B cell (primary cell): ENCODE data around the gene PLAAT4. TPM values are rescaled to one million over a fixed set of nuclear protein-coding genes. Genes with fewer than 3 reads are reported as not detected.

Experiments
- ATAC-seq: fragments of 200-7000 bp; cut with Tn5 transposase; one replicate; pipeline ENCODE4 v1.10.0; 2021; ENCODE audit warnings: low read depth, mild to moderate bottlenecking, moderate number of reproducible peaks, moderate library complexity
- CTCF ChIA-PET: fragments of 350-600 bp; sonication (Branson Sonifier 250); formaldehyde crosslinking; loops from one replicate; lab custom pipeline; 2021; ENCODE audit warnings: antibody characterized with exemption, inconsistent platforms; lab: Charles Lee
- POLR2A ChIA-PET: fragments of 350-600 bp; sonication (Branson Sonifier 250); formaldehyde crosslinking; loops from one replicate; lab custom pipeline; 2021; ENCODE audit warnings: antibody characterized with exemption; lab: Charles Lee
- DNase-seq: peaks from one replicate; pipeline ENCODE4 v3.0.0; 2013
- H2AFZ ChIP-seq: 2 replicates; pipeline ENCODE4 v1.6.1; 2012; ENCODE audit warnings: mild to moderate bottlenecking, low read depth, low read length; ENCODE audit not compliant: insufficient read depth, poor library complexity, severe bottlenecking
- H3K27ac ChIP-seq, 2 donors: 1 replicate in 1 of 2; 2 replicates in 1 of 2; pipeline ENCODE4 v1.5.1; 2012 to 2013; ENCODE audit warnings: low read length in 2 of 2, mild to moderate bottlenecking in 2 of 2, moderate library complexity in 1 of 2
- H3K27me3 ChIP-seq, 4 experiments: fragments of 200-600 bp in 1 of 4; sonication (generic) in 1 of 4; replicated peaks in 1 of 4; 1 replicate in 2 of 4; 2 replicates in 2 of 4; pipeline versions ENCODE4 v1.6.1 to v1.7.0; 2013 to 2016; ENCODE audit warnings: low read length in 3 of 4, mild to moderate bottlenecking in 2 of 4, mixed read lengths in 1 of 4, moderate library complexity in 1 of 4; ENCODE audit not compliant: insufficient read depth in 4 of 4, control insufficient read depth in 3 of 4; ENCODE audit errors: control extremely low read depth in 1 of 4
- H3K36me3 ChIP-seq, 2 experiments: replicated peaks in 1 of 2; 1 replicate in 1 of 2; 2 replicates in 1 of 2; pipeline versions ENCODE4 v1.6.1 to v1.7.1; 2013; ENCODE audit warnings: low read length in 1 of 2; ENCODE audit not compliant: insufficient read depth in 2 of 2, control insufficient read depth in 1 of 2; ENCODE audit errors: control extremely low read depth in 1 of 2, extremely low read depth in 1 of 2
- H3K4me1 ChIP-seq, 2 donors: fragments of 200-600 bp in 1 of 2; sonication (generic) in 1 of 2; 1 replicate in 1 of 2; 2 replicates in 1 of 2; pipeline versions ENCODE4 v1.5.1 to v1.6.1; 2013 to 2017; ENCODE audit warnings: low read length in 2 of 2; ENCODE audit not compliant: control insufficient read depth in 2 of 2, insufficient read depth in 2 of 2
- H3K4me2 ChIP-seq: replicated peaks from 2 replicates; pipeline ENCODE3; 2012; ENCODE audit warnings: mild to moderate bottlenecking, low read depth, low read length; ENCODE audit not compliant: poor library complexity, severe bottlenecking
- H3K4me3 ChIP-seq, 5 experiments: fragments of 200-600 bp in 1 of 5; sonication (generic) in 1 of 5; 1 replicate in 3 of 5; 2 replicates in 2 of 5; pipeline versions ENCODE4 v1.5.1 to v1.7.0; 2011 to 2016; ENCODE audit warnings: low read length in 4 of 5, mild to moderate bottlenecking in 4 of 5, low read depth in 2 of 5, control low read depth in 1 of 5, moderate library complexity in 1 of 5; ENCODE audit not compliant: insufficient read depth in 1 of 5; ENCODE audit errors: control extremely low read depth in 1 of 5, extremely low read depth in 1 of 5
- H3K79me2 ChIP-seq: fragments of 200-600 bp; sonication (generic); one replicate; pipeline ENCODE4 v1.6.0; 2016; ENCODE audit warnings: low read length; ENCODE audit not compliant: control insufficient read depth, insufficient read depth
- H3K9ac ChIP-seq: fragments of 200-600 bp; sonication (generic); 2 replicates; pipeline ENCODE4 v1.6.1; 2017; ENCODE audit warnings: mild to moderate bottlenecking, low read length, moderate library complexity
- H3K9me3 ChIP-seq, 3 donors: one replicate each; pipeline versions ENCODE4 v1.6.1 to v1.7.1; 2013; ENCODE audit warnings: low read length in 2 of 3; ENCODE audit not compliant: control insufficient read depth in 2 of 3, insufficient read depth in 1 of 3; ENCODE audit errors: control extremely low read depth in 1 of 3
- H4K20me1 ChIP-seq: 2 replicates; pipeline ENCODE4 v1.6.0; 2012; ENCODE audit warnings: mild to moderate bottlenecking, low read length; ENCODE audit not compliant: insufficient read depth, control insufficient read depth, poor library complexity, severe bottlenecking
- H3K27ac Mint-ChIP-seq: one replicate; pipeline ENCODE4 v1.8.0; 2021; ENCODE audit warnings: mixed read lengths
- H3K27me3 Mint-ChIP-seq: one replicate; pipeline ENCODE4 v1.8.0; 2021; ENCODE audit warnings: mixed read lengths
- H3K4me1 Mint-ChIP-seq: one replicate; pipeline ENCODE4 v1.8.0; 2021; ENCODE audit warnings: mixed read lengths
- H3K4me3 Mint-ChIP-seq: one replicate; pipeline ENCODE4 v1.8.0; 2021; ENCODE audit warnings: mixed read lengths
- H3K9me3 Mint-ChIP-seq: one replicate; pipeline ENCODE4 v1.8.0; 2022; ENCODE audit warnings: mixed read lengths; ENCODE audit not compliant: insufficient read depth
- EZH2 ChIP-seq: IDR thresholded peaks from 2 replicates; pipeline ENCODE4 v1.6.1; 2012; ENCODE audit warnings: borderline replicate concordance, low read depth, mild to moderate bottlenecking, moderate library complexity, low read length; ENCODE audit not compliant: insufficient read depth, poor library complexity, severe bottlenecking
- WGBS: methylation state at CpG from one replicate; pipeline ENCODE4 v1.1.5; 2013; ENCODE audit warnings: missing lambda C conversion rate; ENCODE audit not compliant: insufficient coverage; 5-methylcytosine and 5-hydroxymethylcytosine counted together
- intact Hi-C: fragments of 100-400 bp; cut with micrococcal nuclease; formaldehyde crosslinking; loops from one replicate; pipeline ENCODE4 v1.10.0; 2022
- polyA plus RNA-seq: library from polyadenylated mRNA; depleted of rRNA; stranded (reverse); fragments of >200 nt; gene quantifications from 2 replicates; pipeline ENCODE4 v1.2.3, GENCODE V29; 2012
- total RNA-seq, 2 donors: library from RNA; stranded (reverse); fragments of 120-200 nt in 1 of 2; gene quantifications; 1 replicate in 1 of 2; 2 replicates in 1 of 2; pipeline versions ENCODE4 v1.2.3 to v1.2.4, GENCODE V29; 2013 to 2022
- TF ChIP-seq, protein P1 (sequence below): fragments of 200-600 bp; IDR thresholded peaks from one replicate; pipeline ENCODE4 v1.8.0; 2022; ENCODE audit warnings: antibody characterized with exemption, mild to moderate bottlenecking

Gene PLAAT4
- total and polyA plus RNA-seq, 2 donors (not counting 1 experiment from before 2014, with no cell fraction given), result 13.1 to 35.0 TPM

DNA sequence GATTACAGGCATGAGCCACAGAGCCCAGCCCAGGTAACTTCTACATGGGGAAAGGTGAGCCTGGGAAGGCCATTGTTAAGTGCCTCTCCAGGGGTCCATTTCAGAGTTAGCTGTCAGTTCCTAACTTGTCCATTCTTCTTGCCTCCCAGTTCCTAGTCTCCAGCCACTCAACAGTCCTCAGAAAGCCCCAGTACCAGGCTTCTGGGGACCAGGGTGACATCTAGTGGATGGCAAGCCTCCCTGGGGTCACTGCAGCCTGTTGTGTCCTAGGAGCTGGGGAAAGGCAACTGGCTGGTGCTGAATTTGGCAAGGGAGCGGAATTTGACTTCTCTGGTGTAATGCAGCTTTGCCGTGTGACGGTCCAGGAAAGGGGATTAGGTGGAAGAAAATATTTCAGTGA, 28.6 kb upstream of the PLAAT4 start:
- H3K4me3 ChIP-seq, result no peak overlapping the region
- no peaks in the 10 kb centered on the region for H3K9me3 ChIP-seq
- POLR2A ChIA-PET, result no interaction called here
- CTCF ChIA-PET, result interaction anchor here (0.9 to 2.6 kb wide), 3 partner anchors 29 to 128 kb away, joined by 3 to 10 read pairs (median 3); no protein-coding TSS in a partner anchor
- intact Hi-C loops, result no loop called here
- no peak overlapping the region for H3K27ac ChIP-seq
- H3K79me2 ChIP-seq, result no peaks in the 10 kb centered on the region
- peaks cover 0 to 26% (median 3%) of the 10 kb centered on the region in 4 experiments for H3K27me3 ChIP-seq
- DNase-seq (no peak), ATAC-seq (no peak)
- Mint-ChIP-seq H3K4me3 (no peak overlapping the region), H3K4me1 (no peaks in the 10 kb centered on the region), H3K27me3 (peaks cover 27% of the 10 kb centered on the region), H3K9me3 (no peaks in the 10 kb centered on the region), H3K27ac (no peak overlapping the region)
- TF ChIP-seq EZH2, result no peak
- TF ChIP-seq, protein P1, sequence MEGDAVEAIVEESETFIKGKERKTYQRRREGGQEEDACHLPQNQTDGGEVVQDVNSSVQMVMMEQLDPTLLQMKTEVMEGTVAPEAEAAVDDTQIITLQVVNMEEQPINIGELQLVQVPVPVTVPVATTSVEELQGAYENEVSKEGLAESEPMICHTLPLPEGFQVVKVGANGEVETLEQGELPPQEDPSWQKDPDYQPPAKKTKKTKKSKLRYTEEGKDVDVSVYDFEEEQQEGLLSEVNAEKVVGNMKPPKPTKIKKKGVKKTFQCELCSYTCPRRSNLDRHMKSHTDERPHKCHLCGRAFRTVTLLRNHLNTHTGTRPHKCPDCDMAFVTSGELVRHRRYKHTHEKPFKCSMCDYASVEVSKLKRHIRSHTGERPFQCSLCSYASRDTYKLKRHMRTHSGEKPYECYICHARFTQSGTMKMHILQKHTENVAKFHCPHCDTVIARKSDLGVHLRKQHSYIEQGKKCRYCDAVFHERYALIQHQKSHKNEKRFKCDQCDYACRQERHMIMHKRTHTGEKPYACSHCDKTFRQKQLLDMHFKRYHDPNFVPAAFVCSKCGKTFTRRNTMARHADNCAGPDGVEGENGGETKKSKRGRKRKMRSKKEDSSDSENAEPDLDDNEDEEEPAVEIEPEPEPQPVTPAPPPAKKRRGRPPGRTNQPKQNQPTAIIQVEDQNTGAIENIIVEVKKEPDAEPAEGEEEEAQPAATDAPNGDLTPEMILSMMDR, result no peak
- H3K4me1 ChIP-seq, result peaks cover 4 to 7% of the 10 kb centered on the region in 2 donors
- H2AFZ ChIP-seq, result no peak overlapping the region
- WGBS, result 100% methylated on average over 1 of the region's 3 CpGs
- H3K9ac ChIP-seq, result no peak overlapping the region
- no peaks in the 10 kb centered on the region for H4K20me1 ChIP-seq
- H3K36me3 ChIP-seq, result no peaks in the 10 kb centered on the region
- H3K4me2 ChIP-seq, result no peak overlapping the region

DNA sequence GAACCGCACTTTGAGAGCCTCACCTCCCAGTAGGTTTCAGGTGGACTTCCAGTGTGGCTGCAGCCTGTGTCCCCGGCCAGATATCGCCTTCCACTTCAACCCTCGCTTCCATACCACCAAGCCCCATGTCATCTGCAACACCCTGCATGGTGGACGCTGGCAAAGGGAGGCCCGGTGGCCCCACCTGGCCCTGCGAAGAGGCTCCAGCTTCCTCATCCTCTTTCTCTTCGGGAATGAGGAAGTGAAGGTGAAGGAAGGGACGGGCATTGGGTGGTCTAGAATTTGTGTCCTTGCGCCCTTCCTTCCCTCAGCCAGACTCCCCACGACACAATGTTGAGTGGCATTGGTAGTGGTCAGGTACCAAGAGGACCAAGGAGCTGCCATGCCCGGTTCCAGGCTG, 27.9 kb upstream of the PLAAT4 start:
- Mint-ChIP-seq H3K27ac (no peak overlapping the region), H3K4me3 (no peak overlapping the region), H3K4me1 (no peaks in the 10 kb centered on the region), H3K9me3 (no peaks in the 10 kb centered on the region), H3K27me3 (peaks cover 29% of the 10 kb centered on the region)
- no peaks in the 10 kb centered on the region for H4K20me1 ChIP-seq
- H3K4me3 ChIP-seq, result no peak overlapping the region
- H3K4me2 ChIP-seq, result no peak overlapping the region
- no peak for TF ChIP-seq EZH2
- TF ChIP-seq, protein P1, result no peak
- H3K79me2 ChIP-seq, result no peaks in the 10 kb centered on the region
- no peaks in the 10 kb centered on the region for H3K9me3 ChIP-seq
- CTCF ChIA-PET, result interaction anchor here (1.3 to 2.6 kb wide), 2 partner anchors 30 to 127 kb away, joined by 3 to 10 read pairs; no protein-coding TSS in a partner anchor
- peaks cover 4 to 7% of the 10 kb centered on the region in 2 donors for H3K4me1 ChIP-seq
- H3K9ac ChIP-seq, result no peak overlapping the region
- POLR2A ChIA-PET, result no interaction called here
- 85% methylated on average over 7 of the region's 12 CpGs for WGBS
- no peak for DNase-seq
- no peak for ATAC-seq
- no peak overlapping the region for H3K27ac ChIP-seq
- H2AFZ ChIP-seq, result no peak overlapping the region
- H3K27me3 ChIP-seq, result peaks cover 0 to 26% (median 3%) of the 10 kb centered on the region in 4 experiments
- intact Hi-C loops, result no loop called here
- no peaks in the 10 kb centered on the region for H3K36me3 ChIP-seq
